Measurements from ENCODE around the gene VGF.

Gene VGF

GRCh38 chr7:101120315-101120714 lies 45.1 kb downstream of the VGF start:
- TF ChIP-seq CTCF (IDR thresholded peaks at IDR 0.05; ENCODE audit: insufficient read depth, low read length, missing control alignments), result no peak
- no peak for DNase-seq (ENCODE audit: low read depth, low spot score)
- ChIA-PET POLR2A (interaction anchor here (1.0 to 4.3 kb wide), 4 partner anchors 8 to 20 kb away, joined by 4 to 143 read pairs (median 24); partner anchors contain the start of gene SERPINE1), CTCF (interaction anchor here (0.7 to 2.2 kb wide), 7 partner anchors 8 to 43 kb away, joined by 3 to 9 read pairs (median 3); no protein-coding TSS in a partner anchor)
- H3K4me3 ChIP-seq (ENCODE audit: low read depth, low read length), result no peak overlapping the region

GRCh38 chr7:101119876-101120275 lies 45.5 kb downstream of the VGF start:
- ChIA-PET POLR2A (interaction anchor here (0.7 to 4.3 kb wide), 6 partner anchors 9 to 25 kb away, joined by 3 to 143 read pairs (median 4); partner anchors contain the start of gene SERPINE1), CTCF (interaction anchor here (0.7 to 2.2 kb wide), 7 partner anchors 8 to 42 kb away, joined by 3 to 9 read pairs (median 3); no protein-coding TSS in a partner anchor)
- DNase-seq (ENCODE audit: low read depth, low spot score), result no peak
- TF ChIP-seq CTCF (IDR thresholded peaks at IDR 0.05; ENCODE audit: insufficient read depth, low read length, missing control alignments), result no peak
- no peak overlapping the region for H3K4me3 ChIP-seq (ENCODE audit: low read depth, low read length)

GRCh38 chr7:101118856-101119255 lies 46.5 kb downstream of the VGF start:
- ChIA-PET CTCF (interaction anchor here (1.5 to 2.2 kb wide), 4 partner anchors 15 to 24 kb away, joined by 3 to 9 read pairs (median 6); no protein-coding TSS in a partner anchor), POLR2A (interaction anchor here (1.2 to 4.3 kb wide), 3 partner anchors 10 to 18 kb away, joined by 3 to 143 read pairs (median 43); partner anchors contain the start of gene SERPINE1)
- no peak overlapping the region for H3K4me3 ChIP-seq (ENCODE audit: low read depth, low read length)
- no peak for TF ChIP-seq CTCF (IDR thresholded peaks at IDR 0.05; ENCODE audit: insufficient read depth, low read length, missing control alignments)
- DNase-seq (ENCODE audit: low read depth, low spot score), result no peak

- DNase-seq (ENCODE audit: low read depth, low spot score), result no peak
- H3K4me3 ChIP-seq (ENCODE audit: low read depth, low read length), result no peak overlapping the region
- no peak for TF ChIP-seq CTCF (IDR thresholded peaks at IDR 0.05; ENCODE audit: insufficient read depth, low read length, missing control alignments)
- ChIA-PET CTCF (interaction anchor here (0.8 to 2.0 kb wide), 7 partner anchors 14 to 21 kb away, joined by 3 to 5 read pairs (median 3); no protein-coding TSS in a partner anchor), POLR2A (interaction anchor here (0.7 to 4.3 kb wide), 10 partner anchors 8 to 222 kb away, joined by 3 to 143 read pairs (median 5); partner anchors contain the start of gene SERPINE1)
These were observed 48.5 kb downstream of the VGF start for GRCh38 chr7:101116898-101117297.

- TF ChIP-seq CTCF (IDR thresholded peaks at IDR 0.05; ENCODE audit: insufficient read depth, low read length, missing control alignments), result no peak
- POLR2A ChIA-PET, result interaction anchor here (0.8 to 2.9 kb wide), 3 partner anchors 12 to 16 kb away, joined by 4 to 15 read pairs (median 8); partner anchors contain the start of gene SERPINE1
- H3K4me3 ChIP-seq (ENCODE audit: low read depth, low read length), result no peak overlapping the region
- no peak for DNase-seq (ENCODE audit: low read depth, low spot score)
- CTCF ChIA-PET, result no interaction called here
These were observed 50.2 kb downstream of the VGF start for GRCh38 chr7:101115215-101115614.

GRCh38 chr7:101114492-101114891 lies 50.9 kb downstream of the VGF start:
- TF ChIP-seq CTCF (IDR thresholded peaks at IDR 0.05; ENCODE audit: insufficient read depth, low read length, missing control alignments), result no peak
- H3K4me3 ChIP-seq (ENCODE audit: low read depth, low read length), result no peak overlapping the region
- ChIA-PET CTCF (interaction anchor here (1.5 to 5.2 kb wide), 2 partner anchors 9 to 11 kb away, joined by 5 to 24 read pairs; no protein-coding TSS in a partner anchor), POLR2A (interaction anchor here (0.8 to 2.9 kb wide), 4 partner anchors 13 to 17 kb away, joined by 4 to 15 read pairs (median 7); partner anchors contain the start of gene SERPINE1)
- no peak for DNase-seq (ENCODE audit: low read depth, low spot score)

Data from AG04449 (cell line).